HL-60/S4 treated with phorbol 12-myristate 13-acetate at 8.2 ng/mL for 4 days and 3 days (cell line): Measurements from ENCODE around the gene SPTB.
"Not testable (repeated sequence)": the region's sequence is repeated elsewhere in the genome, so short reads cannot be mapped to it uniquely, and the experiment has no call there.

Source experiments
- in situ Hi-C: fragments of 300-500 bp; cut with MboI; formaldehyde crosslinking; loops from 2 replicates; pipeline ENCODE4 v1.15.0; 2022; ENCODE audit warnings: low sequenced_read_pairs

Gene SPTB

GRCh38 chr14:64825006-64825405 lies 54.7 kb downstream of the SPTB start:
- in situ Hi-C loops: no loop called here

DNA sequence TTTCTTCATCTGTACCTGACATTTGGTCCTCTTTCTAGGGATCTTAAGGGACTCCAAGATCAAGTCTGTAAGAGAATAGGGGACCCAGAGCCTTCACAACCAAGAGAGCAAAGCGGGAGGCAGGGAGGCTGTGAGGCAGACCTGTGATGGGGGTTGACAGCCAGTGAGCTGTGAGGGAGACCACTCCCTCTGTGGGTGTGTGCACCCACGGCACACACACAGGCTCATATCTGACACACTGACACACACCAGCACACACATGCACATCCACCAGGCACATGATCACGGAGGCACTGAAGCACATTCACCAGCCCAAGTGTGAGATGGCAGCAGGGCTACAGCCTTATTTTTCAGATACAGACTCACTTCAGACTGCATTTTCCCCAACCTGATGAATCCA lies 55.2 kb downstream of the SPTB start:
- in situ Hi-C loops: no loop called here

GRCh38 chr14:64823305-64823861 lies 56.3 kb downstream of the SPTB start:
- in situ Hi-C loops: no loop called here

DNA sequence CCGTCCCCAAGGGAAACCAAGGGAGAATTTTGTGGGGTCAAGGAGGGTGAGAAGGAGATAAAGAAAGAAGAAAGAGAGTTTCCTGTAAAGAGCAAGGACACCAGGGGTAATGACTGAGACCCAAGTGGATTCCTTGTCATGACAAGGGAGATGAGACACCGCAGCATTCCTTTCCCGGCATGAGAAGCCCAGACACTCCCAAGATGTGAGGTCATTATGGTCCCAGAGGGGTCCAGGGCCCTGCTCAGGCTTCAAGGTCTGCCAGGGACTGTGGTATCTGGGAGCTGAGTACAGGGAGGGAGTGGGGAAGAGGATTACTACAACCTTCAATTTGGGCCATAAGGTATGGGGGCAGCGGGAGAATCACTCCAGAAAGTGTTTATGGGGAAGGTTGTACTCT lies 58.1 kb downstream of the SPTB start:
- in situ Hi-C loops: no loop called here

DNA sequence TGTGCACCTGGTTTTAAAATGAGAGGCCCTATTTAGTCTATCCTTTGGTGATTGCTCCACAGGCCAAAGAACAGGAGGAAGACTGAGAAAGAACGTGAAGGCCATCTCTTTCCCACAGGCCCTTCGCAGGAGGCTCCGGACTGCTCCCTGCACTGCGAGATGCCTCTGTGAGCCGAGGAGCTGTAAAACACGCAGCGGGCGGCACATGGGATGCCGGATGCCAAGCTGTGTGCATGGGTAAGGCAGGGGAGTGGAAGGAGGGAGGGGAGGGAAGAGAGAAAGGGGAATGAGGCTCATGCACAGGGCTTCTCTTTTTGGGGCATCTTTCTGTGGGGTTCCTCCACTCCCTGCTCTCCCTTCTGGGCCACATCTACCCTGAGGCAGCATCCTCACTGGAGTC lies 61.6 kb downstream of the SPTB start:
- in situ Hi-C loops: no loop called here

GRCh38 chr14:64817631-64818030 lies 62.1 kb downstream of the SPTB start:
- in situ Hi-C loops: no loop called here

- in situ Hi-C loops: no loop called here
Measured at GRCh38 chr14:64816221-64816783, 63.4 kb downstream of the SPTB start.

- in situ Hi-C loops: no loop called here
Measured at GRCh38 chr14:64815257-64815656, 64.5 kb downstream of the SPTB start.

- in situ Hi-C loops: no loop called here
Measured at GRCh38 chr14:64812412-64812811, 67.3 kb downstream of the SPTB start.

DNA sequence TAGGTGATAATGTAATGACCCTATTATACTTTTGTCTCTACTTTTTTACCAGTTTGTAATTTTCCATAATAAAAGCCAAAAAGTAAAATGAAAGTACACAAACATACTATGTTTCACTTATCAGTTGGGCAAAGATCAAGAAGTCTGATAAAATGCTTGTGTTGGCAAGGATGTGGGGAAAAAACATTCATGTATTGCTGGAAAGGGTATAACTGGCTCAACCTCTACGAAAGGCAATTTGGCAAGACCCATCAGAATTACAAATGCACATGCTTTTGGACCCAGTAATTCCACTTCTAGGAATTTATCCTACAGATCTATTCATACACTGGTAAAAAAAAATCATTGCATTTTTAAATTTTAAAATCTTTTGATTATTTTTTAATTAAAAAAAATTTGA lies 68.0 kb downstream of the SPTB start:
- in situ Hi-C loops: no loop called here

DNA sequence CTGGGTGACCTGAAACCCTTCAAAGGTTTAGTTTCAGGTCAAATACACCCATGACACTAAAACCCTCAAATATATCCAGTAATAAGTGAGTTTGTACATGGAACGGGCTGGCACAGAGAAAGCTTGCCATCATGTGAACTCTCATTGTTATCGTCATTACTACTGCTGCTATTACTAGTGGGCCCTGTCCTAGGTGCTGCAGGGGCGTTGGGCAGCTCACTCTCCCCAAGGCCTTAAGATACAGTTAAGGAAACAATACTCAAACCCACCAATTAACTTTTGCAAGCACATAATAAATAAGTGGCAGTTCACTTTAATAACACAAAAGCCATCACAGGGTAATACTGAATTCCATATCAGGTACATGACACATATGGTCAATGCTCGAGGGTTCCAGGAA lies 71.3 kb downstream of the SPTB start:
- in situ Hi-C loops: no loop called here

DNA sequence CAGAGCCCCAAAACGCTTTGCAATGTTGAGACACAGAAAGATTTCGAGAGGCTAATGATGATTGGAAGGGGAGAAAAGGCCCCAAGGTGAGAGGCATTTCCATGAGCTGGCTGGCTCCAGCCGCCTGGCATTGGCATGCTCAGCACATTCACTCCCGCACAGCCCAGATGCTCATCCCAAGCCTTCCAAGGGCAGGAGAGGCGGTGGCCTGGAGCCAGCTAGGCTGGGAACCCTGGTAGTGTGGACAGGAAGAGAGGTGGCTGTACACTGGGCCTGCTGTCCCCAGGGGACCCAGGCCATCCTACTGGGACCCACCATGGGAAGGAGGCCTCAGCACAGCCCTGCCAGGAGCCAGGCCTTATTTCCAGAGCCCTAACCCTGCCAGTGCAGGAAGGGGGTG lies 72.2 kb downstream of the SPTB start:
- in situ Hi-C loops: no loop called here

GRCh38 chr14:64806862-64807495 lies 72.7 kb downstream of the SPTB start:
- in situ Hi-C loops: no loop called here

GRCh38 chr14:64806202-64806861 lies 73.4 kb downstream of the SPTB start:
- in situ Hi-C loops: no loop called here

GRCh38 chr14:64805646-64806045 lies 74.1 kb downstream of the SPTB start:
- in situ Hi-C loops: not testable (repeated sequence)

DNA sequence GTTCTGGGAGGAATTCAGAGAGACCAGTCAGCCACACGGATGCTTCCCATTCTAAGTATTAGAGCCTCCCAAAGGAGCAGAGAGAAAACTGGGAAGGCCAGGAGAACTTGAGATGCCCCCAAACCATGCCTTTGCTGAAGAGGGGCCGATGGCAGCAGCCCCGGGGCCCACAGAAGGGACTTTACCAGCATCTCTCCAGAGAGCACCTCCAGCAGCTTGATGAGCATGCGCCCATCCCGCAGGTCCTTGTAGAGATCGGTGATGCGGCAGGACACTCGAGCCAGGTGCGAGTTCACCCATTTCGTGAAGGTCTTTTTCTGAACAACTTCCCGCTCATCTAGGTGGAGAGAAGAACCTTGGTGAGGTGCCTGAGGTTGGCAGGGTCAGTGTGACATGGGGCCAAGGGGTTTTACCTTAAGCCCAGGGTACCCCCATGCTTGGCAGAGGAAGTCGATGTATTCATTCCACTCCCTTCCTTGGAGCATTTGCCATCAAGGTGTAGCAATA lies 74.9 kb downstream of the SPTB start:
- in situ Hi-C loops: no loop called here

DNA sequence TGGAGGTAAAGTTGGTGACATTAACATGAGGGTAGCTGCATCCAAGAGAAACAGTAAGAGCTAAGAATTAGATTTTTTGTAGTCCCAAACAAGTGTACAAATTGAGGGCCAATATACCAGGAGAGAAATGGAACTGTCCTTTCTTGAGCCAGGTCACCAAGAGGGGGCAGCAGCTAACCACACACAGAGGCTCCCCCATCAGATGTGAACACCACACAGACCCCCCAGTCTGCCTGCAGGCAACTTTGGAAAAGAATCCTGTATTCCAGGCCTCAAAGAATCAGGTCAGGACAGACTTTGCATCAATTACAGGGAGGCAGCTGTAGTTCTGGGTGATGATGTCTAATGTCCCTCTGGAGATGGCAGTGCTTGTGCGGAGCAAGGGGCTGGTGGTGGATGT lies 77.9 kb downstream of the SPTB start:
- in situ Hi-C loops: no loop called here

- in situ Hi-C loops: no loop called here
Measured at GRCh38 chr14:64801046-64801445, 78.7 kb downstream of the SPTB start.

GRCh38 chr14:64800000-64800399 lies 79.7 kb downstream of the SPTB start:
- in situ Hi-C loops: no loop called here

DNA sequence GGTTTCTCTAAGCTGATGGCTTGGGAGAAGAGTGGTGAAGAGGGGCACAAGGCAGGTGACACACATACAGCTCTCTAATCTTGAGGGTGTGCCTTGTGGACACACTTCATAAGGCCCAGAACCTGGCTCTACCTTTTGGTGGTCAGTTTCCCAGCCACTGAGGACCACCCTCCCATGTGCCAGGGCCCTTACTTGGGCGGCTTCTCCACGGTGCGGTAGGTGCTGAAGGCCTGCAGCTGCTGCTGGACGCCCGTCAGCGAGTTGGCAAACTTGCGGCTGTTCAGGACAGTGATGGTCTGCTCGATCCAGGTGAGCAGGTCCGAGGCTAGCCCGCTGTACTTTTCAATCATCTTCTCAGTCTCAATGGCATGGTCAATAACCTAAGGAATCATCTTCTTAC lies 80.2 kb downstream of the SPTB start:
- in situ Hi-C loops: no loop called here

DNA sequence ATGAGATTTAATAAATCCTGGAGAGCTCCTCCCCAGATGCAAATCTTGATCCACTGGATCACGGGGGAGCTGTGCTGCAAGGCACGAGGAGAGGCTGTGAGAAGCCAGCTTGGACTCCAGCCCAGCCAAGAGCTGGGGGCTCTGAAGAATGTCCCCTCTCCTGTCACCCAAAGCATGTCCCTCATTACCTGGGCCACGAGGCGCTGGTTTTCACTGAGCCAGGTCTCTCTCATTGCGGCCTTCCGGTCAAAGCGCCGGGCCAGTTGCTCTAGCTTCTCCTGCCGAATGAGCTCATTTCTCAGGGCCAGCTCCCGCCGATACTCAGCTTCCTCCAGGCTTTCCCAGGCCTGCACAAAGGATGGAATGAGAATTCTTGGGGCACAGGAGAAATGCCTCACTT lies 83.3 kb downstream of the SPTB start:
- in situ Hi-C loops: no loop called here

DNA sequence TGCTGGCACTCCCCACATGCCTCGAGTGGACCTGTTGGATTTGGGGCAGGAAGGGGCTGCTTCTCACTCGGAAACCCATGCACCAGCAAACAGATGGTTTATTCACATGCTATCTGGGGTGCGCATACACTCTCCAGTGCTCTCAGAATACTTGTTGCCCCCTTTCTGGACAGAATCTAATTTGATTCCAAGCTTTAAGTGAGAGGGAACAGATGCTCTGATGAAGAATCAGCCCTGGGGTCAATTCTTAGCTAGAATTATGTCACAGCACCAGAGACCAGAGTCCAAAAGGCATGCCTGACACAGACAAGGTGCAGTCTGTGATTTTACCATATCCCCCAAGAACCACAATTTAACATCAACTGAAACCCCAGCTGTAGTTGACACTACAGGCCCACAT lies 83.8 kb downstream of the SPTB start:
- in situ Hi-C loops: no loop called here
